Neural crest cell (in vitro differentiated cells): ENCODE results near the gene AURKAIP1. TPM values are rescaled to one million over a fixed set of nuclear protein-coding genes. Genes with fewer than 3 reads are reported as not detected.

Experiments
- DNase-seq: peaks from one replicate; pipeline ENCODE4 v3.0.0; 2021; ENCODE audit warnings: low read depth, mixed read lengths, low spot score
- H3K27ac Mint-ChIP-seq: one replicate; pipeline ENCODE4 v1.8.0; 2021; ENCODE audit warnings: mild to moderate bottlenecking, mixed read lengths; ENCODE audit not compliant: unreplicated experiment
- H3K27me3 Mint-ChIP-seq: 2 replicates; pipeline ENCODE4 v1.8.0; 2021; ENCODE audit warnings: low read depth, mild to moderate bottlenecking, mixed read lengths
- H3K36me3 Mint-ChIP-seq: 2 replicates; pipeline ENCODE4 v1.8.0; 2021; ENCODE audit warnings: low read depth, mild to moderate bottlenecking, mixed read lengths
- H3K4me1 Mint-ChIP-seq: 2 replicates; pipeline ENCODE4 v1.8.0; 2021; ENCODE audit warnings: mixed read lengths
- H3K4me3 Mint-ChIP-seq: one replicate; pipeline ENCODE4 v1.8.0; 2021; ENCODE audit warnings: mild to moderate bottlenecking, mixed read lengths
- H3K9me3 Mint-ChIP-seq: 2 replicates; pipeline ENCODE4 v1.8.0; 2021; ENCODE audit warnings: mixed read lengths
- CTCF ChIP-seq: fragments of 200-600 bp; sonication (generic); conservative IDR thresholded peaks from 2 replicates; pipeline ENCODE4 v1.5.0; 2021; ENCODE audit warnings: antibody characterized with exemption, mild to moderate bottlenecking
- total RNA-seq: library from RNA; stranded (reverse); gene quantifications from 2 replicates; pipeline ENCODE4 v1.2.1, GENCODE V29; 2021

AURKAIP1 gene
- total RNA-seq, 1 donor from 2014 or later: 128 TPM

DNA sequence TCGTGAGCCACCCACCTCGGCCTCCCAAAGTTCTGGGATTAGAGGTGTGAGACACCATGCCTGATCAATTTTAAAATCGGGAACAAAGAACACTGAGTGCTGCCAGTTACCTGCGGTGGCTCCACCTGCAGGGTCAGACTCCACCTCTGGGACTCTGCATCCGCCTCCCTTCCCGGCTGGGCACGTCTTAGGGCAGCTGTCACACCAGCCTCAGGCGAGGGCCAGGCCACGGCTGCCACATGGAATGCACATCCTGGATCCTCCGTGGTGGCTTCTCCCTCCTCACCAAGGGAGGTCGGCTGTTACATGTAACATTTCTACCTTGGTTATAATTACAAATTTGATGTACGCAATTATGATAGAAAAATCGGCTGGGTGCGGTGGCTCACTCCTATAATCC, 10.7 kb downstream of the AURKAIP1 start:
- TF ChIP-seq CTCF: no peak
- peak overlapping the region; percentile 49 for H3K4me3 Mint-ChIP-seq
- H3K27ac Mint-ChIP-seq: no peak overlapping the region
- H3K27me3 Mint-ChIP-seq: peaks cover 9% of the 10 kb centered on the region
- no peak for DNase-seq
- peaks cover 21% of the 10 kb centered on the region for H3K4me1 Mint-ChIP-seq
- no peaks in the 10 kb centered on the region for H3K9me3 Mint-ChIP-seq
- no peaks in the 10 kb centered on the region for H3K36me3 Mint-ChIP-seq

DNA sequence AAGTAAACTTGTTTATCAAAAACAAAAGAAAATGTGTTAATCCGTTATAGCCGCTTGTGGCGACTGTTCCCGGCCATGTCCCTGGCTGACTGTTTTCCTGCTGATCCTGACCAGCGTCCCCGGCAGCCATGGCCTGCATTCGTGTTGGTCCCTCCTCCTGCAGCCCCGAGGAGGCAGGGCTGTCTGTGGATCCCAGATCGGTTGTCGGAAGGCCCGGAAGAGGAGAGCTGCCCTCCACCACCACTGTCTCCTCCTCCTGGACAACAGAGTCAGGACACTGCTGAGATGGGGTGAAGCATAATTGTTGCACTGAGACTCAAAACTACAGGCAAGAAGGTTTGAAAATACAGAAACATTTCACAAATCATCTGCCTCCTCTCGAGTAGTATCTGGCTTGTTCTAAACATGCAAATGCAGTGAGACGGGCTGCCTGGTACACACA, 13.0 kb downstream of the AURKAIP1 start:
- DNase-seq: no peak
- H3K4me3 Mint-ChIP-seq: peak overlapping the region; percentile 59
- no peaks in the 10 kb centered on the region for H3K9me3 Mint-ChIP-seq
- no peaks in the 10 kb centered on the region for H3K36me3 Mint-ChIP-seq
- no peak for TF ChIP-seq CTCF
- no peak overlapping the region for H3K27ac Mint-ChIP-seq
- peaks cover 19% of the 10 kb centered on the region for H3K27me3 Mint-ChIP-seq
- peaks cover 37% of the 10 kb centered on the region for H3K4me1 Mint-ChIP-seq

- DNase-seq: no peak
- Mint-ChIP-seq H3K4me1 (peaks cover 37% of the 10 kb centered on the region), H3K27ac (no peak overlapping the region), H3K4me3 (peak overlapping the region; percentile 59), H3K9me3 (no peaks in the 10 kb centered on the region), H3K36me3 (no peaks in the 10 kb centered on the region), H3K27me3 (peaks cover 20% of the 10 kb centered on the region)
- no peak for TF ChIP-seq CTCF
Observed at GRCh38 chr1:1361233-1361981, 13.6 kb downstream of the AURKAIP1 start.

DNA sequence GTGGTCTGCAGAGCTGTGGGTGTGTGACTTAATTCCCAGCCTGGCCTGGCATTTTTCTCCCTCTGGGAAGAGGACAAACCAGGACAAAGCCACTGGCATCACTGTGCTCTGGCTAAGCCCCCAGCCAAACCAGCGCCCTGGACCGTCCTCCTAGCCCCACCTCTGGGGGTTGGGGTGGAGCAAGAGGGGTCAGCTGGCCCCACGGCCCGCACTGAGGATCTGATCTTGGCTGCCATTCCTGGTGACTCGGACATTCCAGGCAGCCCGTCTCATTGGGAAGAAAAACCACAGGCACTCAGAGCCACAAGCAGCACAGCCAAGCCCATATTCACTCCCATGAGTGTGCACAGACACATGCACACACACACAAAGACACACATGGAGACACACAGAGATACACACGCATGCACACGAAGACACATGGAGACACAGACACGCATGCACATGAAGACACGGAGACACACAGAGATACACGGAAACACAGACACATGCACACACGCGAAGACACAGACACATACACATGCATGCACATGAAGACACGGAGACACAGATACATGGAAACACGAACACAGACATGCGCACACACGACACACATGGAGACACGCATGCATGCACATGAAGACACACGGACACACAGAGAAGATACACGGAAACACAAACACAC, 14.4 kb downstream of the AURKAIP1 start:
- no peak for DNase-seq
- H3K4me3 Mint-ChIP-seq: no peak overlapping the region
- H3K9me3 Mint-ChIP-seq: no peaks in the 10 kb centered on the region
- peaks cover 37% of the 10 kb centered on the region for H3K4me1 Mint-ChIP-seq
- TF ChIP-seq CTCF: no peak
- peaks cover 20% of the 10 kb centered on the region for H3K27me3 Mint-ChIP-seq
- H3K27ac Mint-ChIP-seq: peak overlapping the region; percentile 54
- H3K36me3 Mint-ChIP-seq: no peaks in the 10 kb centered on the region

DNA sequence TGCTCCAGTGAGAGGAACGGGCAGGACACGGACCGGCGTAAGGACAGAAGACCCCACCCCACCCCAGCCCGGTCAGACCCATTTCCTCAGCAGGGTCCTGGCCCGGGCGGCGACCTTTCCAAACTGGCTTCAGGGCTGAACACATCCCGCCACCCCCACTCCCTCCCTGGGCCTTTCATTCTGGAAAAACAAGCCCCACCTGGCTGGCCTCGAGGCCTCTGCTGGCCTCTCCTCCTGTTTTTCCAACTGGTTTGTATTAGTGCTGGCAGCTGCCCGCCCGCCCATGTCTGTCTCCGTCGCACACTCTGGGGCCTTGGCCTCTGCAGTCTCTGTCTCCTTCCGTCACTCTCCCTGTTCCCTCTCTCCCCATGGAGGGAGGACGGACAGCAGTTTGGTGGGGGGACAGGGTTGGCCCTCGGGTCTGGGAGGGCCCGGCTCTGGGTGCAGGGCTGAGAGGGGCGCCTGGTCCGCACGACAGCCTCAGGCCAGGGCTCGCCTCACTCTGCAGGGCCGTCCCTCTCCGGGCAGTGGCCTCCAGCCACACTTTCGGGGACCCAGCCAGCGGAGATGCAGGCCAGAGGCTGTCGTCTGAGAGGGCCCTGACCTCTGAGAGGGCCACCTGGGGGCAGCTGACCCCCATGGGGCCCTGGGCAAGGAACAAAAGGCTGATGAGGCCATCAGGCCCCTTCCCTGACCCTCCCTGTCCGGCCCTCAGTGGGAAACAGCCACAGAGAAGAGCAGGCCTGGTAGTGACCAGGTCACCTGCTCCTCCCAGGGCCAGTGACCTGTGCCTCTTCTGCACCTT, 15.1 kb downstream of the AURKAIP1 start:
- Mint-ChIP-seq H3K9me3 (no peaks in the 10 kb centered on the region), H3K27ac (peak overlapping the region; percentile 57), H3K4me1 (peaks cover 37% of the 10 kb centered on the region), H3K4me3 (peak overlapping the region; percentile 72), H3K27me3 (peaks cover 20% of the 10 kb centered on the region), H3K36me3 (no peaks in the 10 kb centered on the region)
- DNase-seq: no peak
- TF ChIP-seq CTCF: no peak
